ENCODE results near the gene NFIA. TPM values are rescaled to one million over a fixed set of nuclear protein-coding genes. Genes with fewer than 3 reads are reported as not detected.

Gene NFIA
- total RNA-seq, 1 donor from 2014 or later, result 49.4 TPM

DNA sequence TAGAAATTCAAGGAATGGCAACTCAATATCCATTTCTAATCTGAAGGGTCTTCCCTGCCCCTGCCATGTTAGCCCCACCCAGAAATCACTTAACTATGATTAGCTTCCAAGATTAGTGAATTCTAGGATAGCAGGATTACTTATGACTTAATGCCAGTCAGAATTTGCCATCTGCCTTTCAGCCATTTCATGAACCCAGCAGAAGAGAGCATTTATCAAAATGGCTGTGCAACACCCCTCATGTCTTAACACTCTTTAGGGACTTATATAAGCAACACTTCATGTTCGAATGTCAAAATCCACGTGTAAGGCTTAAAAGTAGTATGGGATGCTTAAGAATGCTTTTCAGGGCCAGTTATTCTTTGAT, 288.5 kb downstream of the NFIA start:
- Mint-ChIP-seq H3K9me3 (no peaks in the 10 kb centered on the region), H3K27me3 (no peaks in the 10 kb centered on the region), H3K4me3 (no peak overlapping the region), H3K27ac (no peak overlapping the region), H3K36me3 (peaks cover 3% of the 10 kb centered on the region), H3K4me1 (ENCODE audit: unreplicated experiment) (peaks cover 19% of the 10 kb centered on the region)
- TF ChIP-seq, protein P1, sequence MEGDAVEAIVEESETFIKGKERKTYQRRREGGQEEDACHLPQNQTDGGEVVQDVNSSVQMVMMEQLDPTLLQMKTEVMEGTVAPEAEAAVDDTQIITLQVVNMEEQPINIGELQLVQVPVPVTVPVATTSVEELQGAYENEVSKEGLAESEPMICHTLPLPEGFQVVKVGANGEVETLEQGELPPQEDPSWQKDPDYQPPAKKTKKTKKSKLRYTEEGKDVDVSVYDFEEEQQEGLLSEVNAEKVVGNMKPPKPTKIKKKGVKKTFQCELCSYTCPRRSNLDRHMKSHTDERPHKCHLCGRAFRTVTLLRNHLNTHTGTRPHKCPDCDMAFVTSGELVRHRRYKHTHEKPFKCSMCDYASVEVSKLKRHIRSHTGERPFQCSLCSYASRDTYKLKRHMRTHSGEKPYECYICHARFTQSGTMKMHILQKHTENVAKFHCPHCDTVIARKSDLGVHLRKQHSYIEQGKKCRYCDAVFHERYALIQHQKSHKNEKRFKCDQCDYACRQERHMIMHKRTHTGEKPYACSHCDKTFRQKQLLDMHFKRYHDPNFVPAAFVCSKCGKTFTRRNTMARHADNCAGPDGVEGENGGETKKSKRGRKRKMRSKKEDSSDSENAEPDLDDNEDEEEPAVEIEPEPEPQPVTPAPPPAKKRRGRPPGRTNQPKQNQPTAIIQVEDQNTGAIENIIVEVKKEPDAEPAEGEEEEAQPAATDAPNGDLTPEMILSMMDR (conservative IDR thresholded peaks at IDR 0.05), result no peak
- DNase-seq (ENCODE audit: extremely low spot score, unreplicated experiment), result no peak

DNA sequence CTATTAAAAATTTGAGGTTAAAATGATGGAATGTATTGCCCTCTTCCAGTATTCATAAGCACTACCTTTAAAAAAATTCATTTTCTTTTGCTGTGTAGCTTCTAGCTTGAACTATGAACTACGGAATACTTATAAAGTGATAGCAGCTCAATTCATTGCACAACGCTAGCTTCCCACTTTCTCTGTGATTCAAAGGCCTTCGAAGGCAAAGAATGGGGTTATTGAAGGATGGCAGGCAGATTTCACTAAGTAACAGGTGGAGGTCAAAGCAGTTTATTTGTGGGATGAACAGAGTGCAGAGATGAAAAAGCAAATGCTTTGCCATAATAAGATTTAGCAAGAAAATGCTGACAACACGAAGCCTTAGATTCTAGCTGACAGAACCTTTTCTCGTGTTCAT, 290.6 kb downstream of the NFIA start:
- H3K4me1 Mint-ChIP-seq (ENCODE audit: unreplicated experiment), result peaks cover 19% of the 10 kb centered on the region
- H3K27ac Mint-ChIP-seq, result no peak overlapping the region
- peaks cover 3% of the 10 kb centered on the region for H3K36me3 Mint-ChIP-seq
- no peaks in the 10 kb centered on the region for H3K27me3 Mint-ChIP-seq
- DNase-seq (ENCODE audit: extremely low spot score, unreplicated experiment), result no peak
- TF ChIP-seq, protein P1 (conservative IDR thresholded peaks at IDR 0.05), result no peak
- H3K9me3 Mint-ChIP-seq, result no peaks in the 10 kb centered on the region
- no peak overlapping the region for H3K4me3 Mint-ChIP-seq

DNA sequence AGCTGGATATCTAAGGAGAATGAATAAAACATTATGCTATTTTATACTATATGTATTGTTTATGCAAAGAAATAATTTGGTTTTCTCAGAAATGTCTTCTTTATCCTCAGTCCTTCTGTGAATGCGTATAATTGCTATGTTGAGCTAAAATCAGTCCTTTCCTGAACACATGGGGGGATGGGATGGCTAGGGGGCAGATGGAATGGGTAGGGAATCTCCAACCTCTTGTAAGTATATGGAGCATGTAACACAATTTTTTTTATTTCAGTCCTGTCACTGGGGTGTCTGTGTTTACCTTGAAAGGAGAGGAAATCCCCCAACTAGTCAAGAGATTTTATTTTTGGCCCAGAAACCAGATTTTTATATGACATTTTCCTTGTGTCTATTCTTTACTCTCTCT, 291.8 kb downstream of the NFIA start:
- no peak for DNase-seq (ENCODE audit: extremely low spot score, unreplicated experiment)
- H3K4me1 Mint-ChIP-seq (ENCODE audit: unreplicated experiment), result peaks cover 19% of the 10 kb centered on the region
- no peak overlapping the region for H3K4me3 Mint-ChIP-seq
- no peak overlapping the region for H3K27ac Mint-ChIP-seq
- peaks cover 3% of the 10 kb centered on the region for H3K36me3 Mint-ChIP-seq
- H3K27me3 Mint-ChIP-seq, result no peaks in the 10 kb centered on the region
- no peaks in the 10 kb centered on the region for H3K9me3 Mint-ChIP-seq
- TF ChIP-seq, protein P1 (conservative IDR thresholded peaks at IDR 0.05), result no peak

DNA sequence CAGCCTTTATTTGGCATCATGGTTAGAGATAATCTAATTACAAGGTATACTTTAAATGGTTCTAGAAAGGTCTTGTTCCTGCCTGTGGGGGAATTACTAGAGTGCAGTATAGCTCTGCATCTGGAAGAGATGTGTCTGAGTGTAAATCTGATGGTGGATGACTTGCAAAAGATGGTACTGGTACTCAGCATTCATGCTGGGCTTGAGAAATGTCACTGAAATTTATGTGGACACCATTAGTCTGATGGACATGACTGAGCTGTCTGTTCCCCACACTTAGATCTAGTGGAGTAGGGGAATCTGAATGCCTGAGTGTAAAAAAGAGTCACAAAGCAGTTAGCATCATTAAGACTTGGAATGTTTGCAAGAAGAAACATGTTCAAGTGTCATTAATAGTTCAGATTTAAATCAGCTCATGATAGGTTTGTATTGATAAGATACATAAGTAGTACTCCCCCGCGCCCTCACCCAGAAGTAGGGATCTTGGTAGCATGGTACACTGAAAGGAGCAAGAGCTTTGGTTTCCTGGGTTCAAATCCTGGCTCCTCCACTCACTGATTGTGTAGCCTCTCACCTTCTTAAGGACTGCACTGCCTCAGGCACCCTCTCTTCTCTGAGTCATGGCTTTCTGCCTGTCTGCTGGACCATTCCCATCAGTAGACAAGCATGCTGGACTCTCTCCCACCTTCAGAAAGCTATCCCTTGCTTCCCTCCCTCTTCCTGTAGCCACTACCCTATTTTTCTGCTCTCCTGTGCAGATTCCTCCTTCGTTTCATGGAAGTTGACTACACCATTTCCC, 292.9 kb downstream of the NFIA start:
- H3K36me3 Mint-ChIP-seq, result no peaks in the 10 kb centered on the region
- H3K4me3 Mint-ChIP-seq, result no peak overlapping the region
- H3K27ac Mint-ChIP-seq, result no peak overlapping the region
- no peaks in the 10 kb centered on the region for H3K9me3 Mint-ChIP-seq
- no peaks in the 10 kb centered on the region for H3K27me3 Mint-ChIP-seq
- peaks cover 19% of the 10 kb centered on the region for H3K4me1 Mint-ChIP-seq (ENCODE audit: unreplicated experiment)
- DNase-seq (ENCODE audit: extremely low spot score, unreplicated experiment), result no peak
- TF ChIP-seq, protein P1 (conservative IDR thresholded peaks at IDR 0.05), result no peak

DNA sequence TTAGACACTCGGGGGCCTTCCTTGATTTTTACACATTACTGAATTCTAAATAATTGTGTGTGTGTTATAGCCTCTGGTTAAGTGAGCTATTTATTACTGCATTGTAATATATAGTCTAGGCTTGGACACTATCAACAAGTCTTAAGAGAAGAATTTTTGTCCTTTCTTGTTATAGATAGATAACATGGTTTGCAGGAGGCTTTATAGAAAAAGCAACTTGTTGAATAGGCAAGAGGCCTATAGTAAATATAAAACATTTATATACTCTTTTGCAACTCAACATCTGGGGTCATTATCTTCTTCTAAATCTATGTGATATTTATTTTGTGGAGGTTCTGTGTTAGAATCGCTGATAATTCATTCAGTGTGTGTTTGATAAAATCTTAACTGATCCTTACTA, 293.8 kb downstream of the NFIA start:
- no peaks in the 10 kb centered on the region for H3K27me3 Mint-ChIP-seq
- no peak for DNase-seq (ENCODE audit: extremely low spot score, unreplicated experiment)
- H3K36me3 Mint-ChIP-seq, result no peaks in the 10 kb centered on the region
- no peak overlapping the region for H3K4me3 Mint-ChIP-seq
- H3K9me3 Mint-ChIP-seq, result no peaks in the 10 kb centered on the region
- H3K27ac Mint-ChIP-seq, result no peak overlapping the region
- TF ChIP-seq, protein P1 (conservative IDR thresholded peaks at IDR 0.05), result no peak
- H3K4me1 Mint-ChIP-seq (ENCODE audit: unreplicated experiment), result peaks cover 14% of the 10 kb centered on the region

Data from type B pancreatic cell (in vitro differentiated cells).